Neural cell (in vitro differentiated cells): ENCODE results near the gene MPP3.

Experiments
- CTCF ChIP-seq: fragments of 450-650 bp; IDR thresholded peaks from 2 replicates; pipeline ENCODE4 v1.5.1; 2014; ENCODE audit warnings: antibody characterized with exemption, mild to moderate bottlenecking, moderate library complexity; ENCODE audit not compliant: poor library complexity, severe bottlenecking
- EP300 ChIP-seq: fragments of 450-650 bp; conservative IDR thresholded peaks from 2 replicates; pipeline ENCODE4 v1.6.1; 2014; ENCODE audit warnings: antibody characterized with exemption, mild to moderate bottlenecking, moderate library complexity; ENCODE audit not compliant: poor library complexity, severe bottlenecking
- RAD21 ChIP-seq: fragments of 450-650 bp; conservative IDR thresholded peaks from 2 replicates; pipeline ENCODE4 v1.6.1; 2014; ENCODE audit warnings: antibody characterized with exemption, mild to moderate bottlenecking, moderate library complexity

GRCh38 chr17:43778337-43779144, 54.4 kb downstream of the MPP3 start, which contains the start of gene DUSP3:
- TF ChIP-seq RAD21 (no peak), CTCF (no peak), EP300 (peak; percentile 4)
